GM23338 (cell line): ENCODE results near the gene ANP32A.

Experiments
- TF ChIP-seq, protein P1 (sequence below), 2 experiments: fragments of 200-600 bp in 1 of 2; sonication (generic) in 1 of 2; conservative IDR thresholded peaks; 2 replicates each; pipeline versions ENCODE4 v1.5.1 to v1.6.1; 2016 to 2017; ENCODE audit warnings: antibody characterized with exemption in 2 of 2, low read depth in 2 of 2, mild to moderate bottlenecking in 2 of 2, moderate library complexity in 1 of 2
- TF ChIP-seq, protein P2 (sequence below): IDR thresholded peaks from one replicate; pipeline ENCODE4 v1.6.1; 2018; ENCODE audit warnings: antibody characterized with exemption; ENCODE audit not compliant: unreplicated experiment

DNA sequence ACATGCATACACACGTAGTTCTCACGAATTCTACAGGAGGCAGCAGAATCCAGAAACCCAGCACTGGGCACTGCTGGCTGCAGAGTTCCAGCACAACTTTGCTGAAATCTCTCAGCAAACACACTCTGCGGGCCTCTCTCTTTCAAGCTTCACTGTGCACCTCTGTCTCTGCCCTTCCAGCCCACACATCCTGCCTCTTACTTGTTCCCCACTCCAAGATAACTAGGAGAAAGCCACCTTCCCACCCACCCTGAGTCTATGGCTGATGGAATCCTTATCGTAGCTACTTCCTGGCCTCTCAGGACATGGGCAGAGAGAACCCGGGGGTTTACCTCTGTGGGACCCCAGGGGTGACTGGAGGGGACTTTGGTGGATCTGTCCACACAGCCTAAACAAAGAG is 11.9 kb downstream of the ANP32A start:
- TF ChIP-seq, protein P1, sequence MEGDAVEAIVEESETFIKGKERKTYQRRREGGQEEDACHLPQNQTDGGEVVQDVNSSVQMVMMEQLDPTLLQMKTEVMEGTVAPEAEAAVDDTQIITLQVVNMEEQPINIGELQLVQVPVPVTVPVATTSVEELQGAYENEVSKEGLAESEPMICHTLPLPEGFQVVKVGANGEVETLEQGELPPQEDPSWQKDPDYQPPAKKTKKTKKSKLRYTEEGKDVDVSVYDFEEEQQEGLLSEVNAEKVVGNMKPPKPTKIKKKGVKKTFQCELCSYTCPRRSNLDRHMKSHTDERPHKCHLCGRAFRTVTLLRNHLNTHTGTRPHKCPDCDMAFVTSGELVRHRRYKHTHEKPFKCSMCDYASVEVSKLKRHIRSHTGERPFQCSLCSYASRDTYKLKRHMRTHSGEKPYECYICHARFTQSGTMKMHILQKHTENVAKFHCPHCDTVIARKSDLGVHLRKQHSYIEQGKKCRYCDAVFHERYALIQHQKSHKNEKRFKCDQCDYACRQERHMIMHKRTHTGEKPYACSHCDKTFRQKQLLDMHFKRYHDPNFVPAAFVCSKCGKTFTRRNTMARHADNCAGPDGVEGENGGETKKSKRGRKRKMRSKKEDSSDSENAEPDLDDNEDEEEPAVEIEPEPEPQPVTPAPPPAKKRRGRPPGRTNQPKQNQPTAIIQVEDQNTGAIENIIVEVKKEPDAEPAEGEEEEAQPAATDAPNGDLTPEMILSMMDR (conservative IDR thresholded peaks at IDR 0.05; ENCODE audit: low read depth in 2 of 2): no peak
- TF ChIP-seq, protein P2, sequence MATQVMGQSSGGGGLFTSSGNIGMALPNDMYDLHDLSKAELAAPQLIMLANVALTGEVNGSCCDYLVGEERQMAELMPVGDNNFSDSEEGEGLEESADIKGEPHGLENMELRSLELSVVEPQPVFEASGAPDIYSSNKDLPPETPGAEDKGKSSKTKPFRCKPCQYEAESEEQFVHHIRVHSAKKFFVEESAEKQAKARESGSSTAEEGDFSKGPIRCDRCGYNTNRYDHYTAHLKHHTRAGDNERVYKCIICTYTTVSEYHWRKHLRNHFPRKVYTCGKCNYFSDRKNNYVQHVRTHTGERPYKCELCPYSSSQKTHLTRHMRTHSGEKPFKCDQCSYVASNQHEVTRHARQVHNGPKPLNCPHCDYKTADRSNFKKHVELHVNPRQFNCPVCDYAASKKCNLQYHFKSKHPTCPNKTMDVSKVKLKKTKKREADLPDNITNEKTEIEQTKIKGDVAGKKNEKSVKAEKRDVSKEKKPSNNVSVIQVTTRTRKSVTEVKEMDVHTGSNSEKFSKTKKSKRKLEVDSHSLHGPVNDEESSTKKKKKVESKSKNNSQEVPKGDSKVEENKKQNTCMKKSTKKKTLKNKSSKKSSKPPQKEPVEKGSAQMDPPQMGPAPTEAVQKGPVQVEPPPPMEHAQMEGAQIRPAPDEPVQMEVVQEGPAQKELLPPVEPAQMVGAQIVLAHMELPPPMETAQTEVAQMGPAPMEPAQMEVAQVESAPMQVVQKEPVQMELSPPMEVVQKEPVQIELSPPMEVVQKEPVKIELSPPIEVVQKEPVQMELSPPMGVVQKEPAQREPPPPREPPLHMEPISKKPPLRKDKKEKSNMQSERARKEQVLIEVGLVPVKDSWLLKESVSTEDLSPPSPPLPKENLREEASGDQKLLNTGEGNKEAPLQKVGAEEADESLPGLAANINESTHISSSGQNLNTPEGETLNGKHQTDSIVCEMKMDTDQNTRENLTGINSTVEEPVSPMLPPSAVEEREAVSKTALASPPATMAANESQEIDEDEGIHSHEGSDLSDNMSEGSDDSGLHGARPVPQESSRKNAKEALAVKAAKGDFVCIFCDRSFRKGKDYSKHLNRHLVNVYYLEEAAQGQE: no peak
